BJ (cell line): ENCODE results near the gene RIC8B. TPM values are rescaled to one million over a fixed set of nuclear protein-coding genes. Genes with fewer than 3 reads are reported as not detected.

ENCODE experiments used
- CTCF ChIA-PET: fragments of 350-600 bp; formaldehyde crosslinking; extraction: SDS; loops from one replicate; lab custom pipeline; 2021; ENCODE audit warnings: antibody characterized with exemption, inconsistent platforms; lab: Yijun Ruan, JAX
- POLR2A ChIA-PET: fragments of 300-600 bp; sonication (Branson Sonifier 250); formaldehyde crosslinking; extraction: SDS; loops from one replicate; lab custom pipeline; 2021; ENCODE audit warnings: antibody characterized with exemption; lab: Charles Lee
- DNase-seq: peaks from one replicate; pipeline ENCODE4 v3.0.0-alpha.2; 2011; ENCODE audit warnings: low read depth
- H3K27me3 ChIP-seq: 2 replicates; pipeline ENCODE4 v1.6.0; 2011; ENCODE audit warnings: low read length; ENCODE audit not compliant: control insufficient read depth, insufficient read depth
- H3K36me3 ChIP-seq: 2 replicates; pipeline ENCODE4 v1.5.1; 2011; ENCODE audit warnings: low read length; ENCODE audit not compliant: control insufficient read depth, insufficient read depth
- H3K4me3 ChIP-seq: 2 replicates; pipeline ENCODE4 v1.5.1; 2011; ENCODE audit warnings: low read depth, mild to moderate bottlenecking, control low read depth, low read length
- polyA plus RNA-seq: library from polyadenylated mRNA; depleted of rRNA; stranded (reverse); fragments of >200 nt; gene quantifications from 2 replicates; pipeline ENCODE4 v1.2.3, GENCODE V29; 2011
- TF ChIP-seq, protein P1 (sequence below): IDR thresholded peaks from 2 replicates; pipeline ENCODE4 v1.5.1; 2011; ENCODE audit warnings: low read depth, mild to moderate bottlenecking, control low read depth, inconsistent platforms, low read length, moderate library complexity; ENCODE audit not compliant: insufficient read depth

Gene RIC8B
- polyA plus RNA-seq, 1 experiment, result 5.6 TPM

DNA sequence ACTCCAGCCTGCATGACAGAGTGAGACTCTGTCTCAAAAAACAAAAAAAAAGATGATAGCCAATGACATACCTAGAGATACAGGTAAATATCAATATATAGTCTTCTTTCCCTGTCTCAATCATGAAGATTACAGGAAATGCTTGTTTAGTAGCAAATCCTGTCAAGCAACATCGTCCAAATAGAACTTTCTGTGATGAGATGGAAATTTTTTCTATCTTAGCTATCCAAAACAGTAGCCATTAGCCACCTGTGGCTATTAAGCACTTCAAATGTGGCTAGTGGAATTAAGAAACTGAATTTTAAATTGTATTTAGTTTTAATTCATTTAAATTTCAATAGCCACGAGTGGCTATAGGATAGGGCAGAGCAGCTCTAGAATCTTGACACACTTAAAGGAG, 33.2 kb upstream of the RIC8B start:
- no peak for DNase-seq
- Histone ChIP-seq H3K27me3 (peaks cover 1% of the 10 kb centered on the region), H3K4me3 (no peak overlapping the region), H3K36me3 (no peaks in the 10 kb centered on the region)
- POLR2A ChIA-PET, result no interaction called here
- TF ChIP-seq, protein P1, sequence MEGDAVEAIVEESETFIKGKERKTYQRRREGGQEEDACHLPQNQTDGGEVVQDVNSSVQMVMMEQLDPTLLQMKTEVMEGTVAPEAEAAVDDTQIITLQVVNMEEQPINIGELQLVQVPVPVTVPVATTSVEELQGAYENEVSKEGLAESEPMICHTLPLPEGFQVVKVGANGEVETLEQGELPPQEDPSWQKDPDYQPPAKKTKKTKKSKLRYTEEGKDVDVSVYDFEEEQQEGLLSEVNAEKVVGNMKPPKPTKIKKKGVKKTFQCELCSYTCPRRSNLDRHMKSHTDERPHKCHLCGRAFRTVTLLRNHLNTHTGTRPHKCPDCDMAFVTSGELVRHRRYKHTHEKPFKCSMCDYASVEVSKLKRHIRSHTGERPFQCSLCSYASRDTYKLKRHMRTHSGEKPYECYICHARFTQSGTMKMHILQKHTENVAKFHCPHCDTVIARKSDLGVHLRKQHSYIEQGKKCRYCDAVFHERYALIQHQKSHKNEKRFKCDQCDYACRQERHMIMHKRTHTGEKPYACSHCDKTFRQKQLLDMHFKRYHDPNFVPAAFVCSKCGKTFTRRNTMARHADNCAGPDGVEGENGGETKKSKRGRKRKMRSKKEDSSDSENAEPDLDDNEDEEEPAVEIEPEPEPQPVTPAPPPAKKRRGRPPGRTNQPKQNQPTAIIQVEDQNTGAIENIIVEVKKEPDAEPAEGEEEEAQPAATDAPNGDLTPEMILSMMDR, result no peak
- CTCF ChIA-PET, result interaction anchor here (0.6 to 0.7 kb wide), 2 partner anchors 11 to 365 kb away, joined by 3 to 4 read pairs; no protein-coding TSS in a partner anchor

DNA sequence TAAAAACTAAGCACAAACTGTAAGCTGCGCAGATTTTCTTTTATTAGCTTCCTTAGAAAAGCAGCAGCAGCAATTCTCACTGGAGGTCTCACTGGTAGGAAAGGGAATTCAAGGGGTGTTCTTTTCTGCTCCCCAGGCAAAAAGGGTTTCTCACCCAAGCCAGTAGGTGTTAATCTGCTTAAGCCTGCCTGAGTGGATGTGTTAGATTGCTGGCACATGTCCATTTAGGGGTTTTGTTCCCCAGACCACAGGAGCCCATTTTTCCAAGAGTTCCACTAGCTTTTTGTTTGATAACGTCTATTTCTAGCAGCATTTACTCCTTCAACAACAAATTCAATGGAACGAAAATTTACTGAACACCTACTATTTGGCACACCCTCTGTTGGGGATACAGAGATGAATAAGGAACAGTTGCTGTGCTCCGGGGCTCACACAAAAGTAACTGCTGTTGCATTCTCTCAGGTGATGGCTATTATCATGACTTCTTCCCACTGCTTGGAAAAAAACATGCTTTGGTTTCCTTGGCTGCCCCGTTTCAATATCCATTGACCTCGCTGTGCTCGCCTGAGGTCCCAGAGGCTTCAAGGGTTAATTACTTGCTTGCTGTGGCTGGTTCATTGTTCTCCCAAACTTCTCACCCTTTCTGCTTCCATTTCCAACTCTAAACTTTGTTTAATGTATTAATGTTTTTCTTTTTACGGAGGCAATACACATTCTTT, 31.1 kb upstream of the RIC8B start:
- POLR2A ChIA-PET, result no interaction called here
- CTCF ChIA-PET, result no interaction called here
- H3K27me3 ChIP-seq, result peaks cover 1% of the 10 kb centered on the region
- DNase-seq, result no peak
- TF ChIP-seq, protein P1, result no peak
- no peaks in the 10 kb centered on the region for H3K36me3 ChIP-seq
- no peak overlapping the region for H3K4me3 ChIP-seq

DNA sequence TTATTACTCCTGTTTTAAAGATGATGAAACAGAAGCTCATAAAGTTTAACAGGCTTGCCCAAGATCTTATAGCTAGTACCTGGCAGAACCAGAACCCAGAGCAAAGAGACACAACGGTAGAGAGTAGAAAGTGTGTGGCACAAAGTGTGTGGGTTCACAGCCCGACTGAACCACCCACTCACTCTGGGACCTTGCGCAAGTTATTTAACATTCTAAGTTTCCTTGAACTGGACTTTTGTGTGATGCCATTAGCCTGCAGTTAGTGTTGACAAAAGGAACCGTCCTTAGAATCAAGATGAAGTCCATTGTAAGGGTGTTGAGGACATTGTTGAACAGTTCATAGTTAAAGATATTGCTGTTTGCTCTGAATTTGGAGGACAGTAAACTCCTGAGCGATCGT, 29.9 kb upstream of the RIC8B start:
- Histone ChIP-seq H3K4me3 (no peak overlapping the region), H3K36me3 (no peaks in the 10 kb centered on the region), H3K27me3 (peaks cover 1% of the 10 kb centered on the region)
- ChIA-PET POLR2A (no interaction called here), CTCF (no interaction called here)
- no peak for DNase-seq
- TF ChIP-seq, protein P1, result no peak

DNA sequence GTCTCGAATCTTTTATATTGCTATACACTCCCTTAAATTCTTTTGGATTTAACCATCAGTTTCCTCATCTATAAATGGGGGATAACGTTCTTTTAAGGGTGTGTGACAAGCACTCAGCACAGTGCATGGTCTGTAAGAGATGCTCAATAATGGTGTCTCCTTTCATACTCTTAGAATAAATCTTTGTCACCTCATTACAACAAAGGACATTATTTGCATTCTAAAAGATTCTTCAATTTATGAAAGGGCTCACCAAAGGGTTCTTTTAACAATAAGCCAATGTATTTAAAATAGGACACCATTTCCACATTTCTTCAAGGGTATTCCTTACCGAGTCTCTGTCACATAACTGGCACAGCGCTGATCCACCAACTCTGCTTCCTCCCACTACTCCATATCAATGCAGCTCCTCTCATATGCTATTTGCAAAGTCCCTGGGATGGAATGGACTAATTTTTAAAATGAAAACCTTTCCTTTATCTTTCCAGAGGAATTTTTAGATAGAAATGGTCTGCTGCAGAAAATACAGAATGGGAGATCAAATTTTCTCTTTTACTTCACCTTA, 29.2 kb upstream of the RIC8B start:
- Histone ChIP-seq H3K36me3 (no peaks in the 10 kb centered on the region), H3K27me3 (peaks cover 1% of the 10 kb centered on the region), H3K4me3 (no peak overlapping the region)
- DNase-seq, result no peak
- ChIA-PET CTCF (no interaction called here), POLR2A (no interaction called here)
- TF ChIP-seq, protein P1, result no peak

DNA sequence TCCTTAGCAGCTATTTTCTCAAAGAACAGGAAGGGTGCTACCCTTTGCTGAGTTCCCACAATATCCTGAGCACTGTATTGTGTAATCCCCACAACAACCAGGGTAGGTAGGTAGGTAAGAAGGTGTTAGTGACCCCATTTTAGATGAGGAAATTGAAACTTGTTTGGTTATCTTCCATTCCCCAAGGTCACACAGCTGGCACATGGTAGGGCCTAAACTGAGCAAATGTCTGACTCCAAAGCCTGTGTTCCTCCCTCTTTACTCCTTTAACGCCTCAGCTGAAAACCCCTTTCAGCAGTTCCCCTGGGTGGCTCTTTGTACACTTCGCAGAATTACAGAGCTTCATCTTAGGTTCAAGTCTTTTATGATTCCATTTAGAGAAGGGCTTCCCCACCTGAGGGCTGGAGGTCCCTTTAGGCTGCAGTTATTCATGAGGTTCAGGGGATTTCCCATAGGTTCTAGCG, 26.5 kb upstream of the RIC8B start:
- ChIA-PET CTCF (no interaction called here), POLR2A (no interaction called here)
- Histone ChIP-seq H3K4me3 (no peak overlapping the region), H3K36me3 (no peaks in the 10 kb centered on the region), H3K27me3 (peaks cover 1% of the 10 kb centered on the region)
- DNase-seq, result no peak
- TF ChIP-seq, protein P1, result no peak
